Endothelial cell of umbilical vein (primary cell): Measurements from ENCODE around the gene ITPRIPL1. TPM values are rescaled to one million over a fixed set of nuclear protein-coding genes. Genes with fewer than 3 reads are reported as not detected.

Experiments used
- BruUV-seq: library from RNA; stranded (reverse); fragments of 400-500 nt; replicated peaks from 2 replicates; lab custom pipeline; 2021; lab: Mats Ljungman, UMichigan
- CTCF ChIA-PET: fragments of 300-600, 350-600 bp; sonication (Branson Sonifier 250); formaldehyde crosslinking; loops from one replicate; lab custom pipeline; 2021; ENCODE audit warnings: antibody characterized with exemption, inconsistent platforms; lab: Charles Lee
- POLR2A ChIA-PET: fragments of 300-600, 350-600 bp; sonication (Branson Sonifier 250); formaldehyde crosslinking; loops from one replicate; lab custom pipeline; 2021; ENCODE audit warnings: antibody characterized with exemption, inconsistent platforms; lab: Charles Lee
- DNase-seq: peaks from one replicate; pipeline ENCODE4 v3.0.0-alpha.2; 2011; ENCODE audit warnings: low read depth, low spot score
- FAIRE-seq: peaks from 2 replicates; lab custom pipeline; 2011; peaks lifted over from hg19 to GRCh38; lab: Jason Lieb, UNC
- H2AFZ ChIP-seq: 2 replicates; pipeline ENCODE4 v1.6.0; 2012; ENCODE audit warnings: low read depth, low read length, control low read depth, inconsistent platforms
- H3K27ac ChIP-seq: 2 replicates; pipeline ENCODE4 v1.5.1; 2011; ENCODE audit warnings: low read depth, mild to moderate bottlenecking, control low read depth, low read length, moderate library complexity; ENCODE audit not compliant: insufficient read depth
- H3K27me3 ChIP-seq, 2 experiments: 2 replicates each; pipeline versions ENCODE4 v1.6.0 to v1.6.1; 2011; ENCODE audit warnings: low read length in 2 of 2, mixed read lengths in 1 of 2; ENCODE audit not compliant: control insufficient read depth in 2 of 2, insufficient read depth in 2 of 2
- H3K36me3 ChIP-seq, 2 experiments: 2 replicates in 1 of 2; 3 replicates in 1 of 2; pipeline ENCODE4 v1.5.1; 2011; ENCODE audit warnings: low read length in 2 of 2, mild to moderate bottlenecking in 1 of 2, moderate library complexity in 1 of 2; ENCODE audit not compliant: control insufficient read depth in 2 of 2, insufficient read depth in 2 of 2; ENCODE audit errors: extremely low read depth in 1 of 2
- H3K4me1 ChIP-seq: 3 replicates; pipeline ENCODE4 v1.5.1; 2011; ENCODE audit warnings: mild to moderate bottlenecking, low read length; ENCODE audit not compliant: control insufficient read depth, insufficient read depth; ENCODE audit errors: extremely low read depth
- H3K4me2 ChIP-seq: 2 replicates; pipeline ENCODE4 v1.6.1; 2011; ENCODE audit warnings: low read length, control low read depth, mixed read lengths; ENCODE audit not compliant: insufficient read depth
- H3K4me3 ChIP-seq, 3 experiments: fragments of 200-600 bp in 1 of 3; sonication (generic), shearing (Covaris generic) in 1 of 3; replicated peaks in 1 of 3; 2 replicates each; pipeline ENCODE4 v1.5.1; 2011 to 2016; ENCODE audit warnings: control low read depth in 3 of 3, low read length in 3 of 3, mild to moderate bottlenecking in 2 of 3, inconsistent platforms in 1 of 3, low read depth in 1 of 3, moderate library complexity in 1 of 3; ENCODE audit not compliant: insufficient read depth in 1 of 3
- H3K79me2 ChIP-seq: 2 replicates; pipeline ENCODE4 v1.6.0; 2012; ENCODE audit warnings: low read length, inconsistent platforms; ENCODE audit not compliant: control insufficient read depth, insufficient read depth
- H3K9ac ChIP-seq: replicated peaks from 2 replicates; pipeline ENCODE3; 2011; ENCODE audit warnings: low read length, control low read depth; ENCODE audit not compliant: insufficient read depth; ENCODE audit errors: extremely low read depth
- H3K9me1 ChIP-seq: replicated peaks from 3 replicates; pipeline ENCODE4 v1.6.0; 2011; ENCODE audit warnings: mild to moderate bottlenecking, low read length; ENCODE audit not compliant: control insufficient read depth, insufficient read depth; ENCODE audit errors: extremely low read depth
- H3K9me3 ChIP-seq: replicated peaks from 2 replicates; pipeline ENCODE4 v1.5.1; 2012; ENCODE audit warnings: low read length, inconsistent platforms; ENCODE audit not compliant: control insufficient read depth, insufficient read depth
- H4K20me1 ChIP-seq: replicated peaks from 2 replicates; pipeline ENCODE3; 2011; ENCODE audit warnings: mild to moderate bottlenecking, low read length; ENCODE audit not compliant: control insufficient read depth, insufficient read depth; ENCODE audit errors: extremely low read depth
- EZH2 ChIP-seq: IDR thresholded peaks from 2 replicates; pipeline ENCODE4 v1.6.1; 2012; ENCODE audit warnings: borderline replicate concordance, low read depth, mild to moderate bottlenecking, moderate library complexity, low read length, inconsistent platforms; ENCODE audit not compliant: severe bottlenecking
- GATA2 ChIP-seq: IDR thresholded peaks from 2 replicates; pipeline ENCODE4 v1.7.0; 2011; ENCODE audit warnings: low read depth, mild to moderate bottlenecking, moderate library complexity, mixed read lengths, low read length; ENCODE audit not compliant: insufficient read length, insufficient read depth
- MYC ChIP-seq: IDR thresholded peaks from one replicate; pipeline ENCODE4 v1.6.1; 2011; ENCODE audit warnings: mild to moderate bottlenecking, low read depth, low read length
- POLR2A ChIP-seq: IDR thresholded peaks from 2 replicates; pipeline ENCODE4 v1.6.1; 2012; ENCODE audit warnings: low read depth, mild to moderate bottlenecking, control low read depth, low read length
- POLR2AphosphoS5 ChIP-seq: IDR thresholded peaks from 2 replicates; pipeline ENCODE4 v1.6.1; 2012; ENCODE audit warnings: low read depth, mild to moderate bottlenecking, control low read depth, low read length, moderate library complexity; ENCODE audit not compliant: insufficient read depth
- dilution Hi-C: fragments of 300-500 bp; cut with MboI; formaldehyde crosslinking; loops from one replicate; pipeline ENCODE4 v1.15.0; 2019; ENCODE audit warnings: low sequenced_read_pairs; ENCODE audit not compliant: extremely low pct_ligation_motif_present
- intact Hi-C: fragments of 100-400 bp; cut with micrococcal nuclease; formaldehyde crosslinking; loops from one replicate; pipeline ENCODE4 v1.10.0; 2022
- polyA plus RNA-seq, 4 experiments: library from polyadenylated mRNA; depleted of rRNA in 3 of 4; stranded (reverse) in 3 of 4; unstranded in 1 of 4; fragments of >200 nt; gene quantifications; 2 replicates each; pipeline versions ENCODE4 v1.2.1 to v1.2.3, GENCODE V29; 2011 to 2012; ENCODE audit warnings: missing spikeins in 1 of 4
- total RNA-seq: library from RNA; stranded (reverse); gene quantifications from 2 replicates; pipeline ENCODE4 v1.2.3, GENCODE V29; 2021
- TF ChIP-seq, protein P1 (sequence below), 2 donors: IDR thresholded peaks; 1 replicate in 1 of 2; 2 replicates in 1 of 2; pipeline ENCODE4 v1.5.1; 2011; ENCODE audit warnings: low read length in 2 of 2, mild to moderate bottlenecking in 2 of 2, moderate library complexity in 2 of 2, control low read depth in 1 of 2, inconsistent platforms in 1 of 2, low read depth in 1 of 2; ENCODE audit not compliant: insufficient read depth in 1 of 2; ENCODE audit errors: extremely low read depth in 1 of 2

ITPRIPL1 gene
- total and polyA plus RNA-seq, 2 donors (not counting 3 experiments of a cell fraction or from before 2014, with no cell fraction given) = 2.6 to 5.8 TPM

DNA sequence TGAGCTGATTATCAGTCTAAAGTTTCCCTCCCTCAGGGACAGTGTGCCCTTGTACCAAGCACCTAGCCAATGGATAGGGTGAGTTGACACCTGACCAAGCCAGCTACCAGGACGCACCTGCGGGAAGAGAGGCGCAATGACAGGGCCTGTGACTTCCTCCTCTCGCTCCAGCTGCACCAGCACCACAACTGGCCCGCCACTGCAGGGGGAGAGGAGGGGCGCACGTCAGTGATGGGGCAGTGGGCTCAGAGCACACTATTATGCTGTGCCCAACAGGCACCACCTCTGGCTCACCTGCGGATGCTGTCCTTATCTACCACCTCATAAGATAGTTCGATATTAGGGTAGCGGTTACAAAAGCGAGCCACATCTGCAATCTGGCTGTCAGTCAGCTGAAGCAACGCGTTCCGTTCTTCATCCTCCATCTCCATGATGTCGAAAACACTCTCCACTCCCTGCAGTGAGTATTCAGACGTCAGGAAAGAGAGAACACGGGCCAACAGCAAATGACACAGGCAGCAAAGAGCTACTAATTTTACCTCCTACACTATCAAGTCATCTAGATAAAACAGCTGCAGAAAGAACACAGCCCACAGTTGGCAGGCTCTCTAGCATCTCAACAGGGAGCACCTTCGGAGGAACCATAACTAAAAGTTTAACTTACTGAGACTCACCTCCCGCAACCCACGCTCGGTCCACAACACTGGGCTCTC is 48.2 kb upstream of the ITPRIPL1 start:
- H3K4me3 ChIP-seq = no peak overlapping the region
- DNase-seq (no peak), FAIRE-seq (no peak)
- CTCF ChIA-PET = no interaction called here
- no peak overlapping the region for H3K4me2 ChIP-seq
- H3K79me2 ChIP-seq = no peaks in the 10 kb centered on the region
- H3K4me1 ChIP-seq = no peaks in the 10 kb centered on the region
- POLR2A ChIA-PET = no interaction called here
- H3K36me3 ChIP-seq = peaks cover 25 to 43% of the 10 kb centered on the region in 2 experiments
- H3K27me3 ChIP-seq = no peaks in the 10 kb centered on the region
- dilution Hi-C loops = no loop called here
- H3K9me1 ChIP-seq = no peaks in the 10 kb centered on the region
- H4K20me1 ChIP-seq = no peaks in the 10 kb centered on the region
- TF ChIP-seq EZH2 (no peak), MYC (no peak), GATA2 (no peak), POLR2A (no peak), POLR2AphosphoS5 (no peak)
- TF ChIP-seq, protein P1, sequence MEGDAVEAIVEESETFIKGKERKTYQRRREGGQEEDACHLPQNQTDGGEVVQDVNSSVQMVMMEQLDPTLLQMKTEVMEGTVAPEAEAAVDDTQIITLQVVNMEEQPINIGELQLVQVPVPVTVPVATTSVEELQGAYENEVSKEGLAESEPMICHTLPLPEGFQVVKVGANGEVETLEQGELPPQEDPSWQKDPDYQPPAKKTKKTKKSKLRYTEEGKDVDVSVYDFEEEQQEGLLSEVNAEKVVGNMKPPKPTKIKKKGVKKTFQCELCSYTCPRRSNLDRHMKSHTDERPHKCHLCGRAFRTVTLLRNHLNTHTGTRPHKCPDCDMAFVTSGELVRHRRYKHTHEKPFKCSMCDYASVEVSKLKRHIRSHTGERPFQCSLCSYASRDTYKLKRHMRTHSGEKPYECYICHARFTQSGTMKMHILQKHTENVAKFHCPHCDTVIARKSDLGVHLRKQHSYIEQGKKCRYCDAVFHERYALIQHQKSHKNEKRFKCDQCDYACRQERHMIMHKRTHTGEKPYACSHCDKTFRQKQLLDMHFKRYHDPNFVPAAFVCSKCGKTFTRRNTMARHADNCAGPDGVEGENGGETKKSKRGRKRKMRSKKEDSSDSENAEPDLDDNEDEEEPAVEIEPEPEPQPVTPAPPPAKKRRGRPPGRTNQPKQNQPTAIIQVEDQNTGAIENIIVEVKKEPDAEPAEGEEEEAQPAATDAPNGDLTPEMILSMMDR (IDR thresholded peaks at IDR 0.05; ENCODE audit: extremely low read depth in 1 of 2, insufficient read depth in 1 of 2, low read depth in 1 of 2, low read length in 2 of 2) = no peak
- H3K27ac ChIP-seq = no peak overlapping the region
- intact Hi-C loops = no loop called here
- no peaks in the 10 kb centered on the region for H3K9me3 ChIP-seq
- H3K9ac ChIP-seq = no peak overlapping the region
- no TSS peak for BruUV-seq
- no peak overlapping the region for H2AFZ ChIP-seq
